Nephron (organoid): ENCODE data around the gene TCEA3.

Experiments used
- H3K27ac Mint-ChIP-seq, 3 experiments: 2 replicates each; pipeline ENCODE4 v1.8.0; 2020; ENCODE audit warnings: mixed read lengths in 3 of 3, mild to moderate bottlenecking in 2 of 3, moderate library complexity in 1 of 3
- H3K27me3 Mint-ChIP-seq: 2 replicates; pipeline ENCODE4 v1.8.0; 2021; ENCODE audit warnings: low read depth, mild to moderate bottlenecking, moderate library complexity, mixed read lengths
- H3K36me3 Mint-ChIP-seq: 2 replicates; pipeline ENCODE4 v1.8.0; 2020; ENCODE audit warnings: low read depth, mixed read lengths
- H3K4me1 Mint-ChIP-seq: 2 replicates; pipeline ENCODE4 v1.8.0; 2020; ENCODE audit warnings: mixed read lengths
- H3K4me3 Mint-ChIP-seq, 3 experiments: 2 replicates each; pipeline ENCODE4 v1.8.0; 2020; ENCODE audit warnings: mild to moderate bottlenecking in 3 of 3, mixed read lengths in 3 of 3, moderate library complexity in 2 of 3
- H3K9me3 Mint-ChIP-seq: 2 replicates; pipeline ENCODE4 v1.8.0; 2020; ENCODE audit warnings: mixed read lengths
- CTCF ChIP-seq, 3 experiments: fragments of 200-600 bp; sonication (generic); IDR thresholded peaks; one replicate each; pipeline ENCODE4 v1.5.0; 2021; ENCODE audit warnings: antibody characterized with exemption in 3 of 3; ENCODE audit not compliant: unreplicated experiment in 3 of 3

The TCEA3 gene

GRCh38 chr1:23367791-23368561 lies 56.6 kb downstream of the TCEA3 start:
- no peak for TF ChIP-seq CTCF (IDR thresholded peaks at IDR 0.05; ENCODE audit: unreplicated experiment in 3 of 3)
- H3K4me3 Mint-ChIP-seq = peak overlapping the region; percentile 89 to 99 (median 99)
- H3K9me3 Mint-ChIP-seq = peaks cover 43% of the 10 kb centered on the region
- peaks cover 41% of the 10 kb centered on the region for H3K4me1 Mint-ChIP-seq
- H3K36me3 Mint-ChIP-seq = peaks cover 62% of the 10 kb centered on the region
- peak overlapping the region; percentile 98 to 99 (median 99) for H3K27ac Mint-ChIP-seq
- peaks cover 2% of the 10 kb centered on the region for H3K27me3 Mint-ChIP-seq

GRCh38 chr1:23367451-23367790 lies 57.1 kb downstream of the TCEA3 start:
- Mint-ChIP-seq H3K27me3 (peaks cover 6% of the 10 kb centered on the region), H3K36me3 (peaks cover 68% of the 10 kb centered on the region), H3K27ac (peak overlapping the region; percentile 91 to 99 (median 98)), H3K4me3 (peak overlapping the region; percentile 89 to 99 (median 99)), H3K9me3 (peaks cover 48% of the 10 kb centered on the region), H3K4me1 (peaks cover 38% of the 10 kb centered on the region)
- no peak for TF ChIP-seq CTCF (IDR thresholded peaks at IDR 0.05; ENCODE audit: unreplicated experiment in 3 of 3)

- H3K27me3 Mint-ChIP-seq = peaks cover 6% of the 10 kb centered on the region
- peaks cover 68% of the 10 kb centered on the region for H3K36me3 Mint-ChIP-seq
- H3K9me3 Mint-ChIP-seq = peaks cover 55% of the 10 kb centered on the region
- H3K4me3 Mint-ChIP-seq = peak overlapping the region; percentile 89 to 99 (median 99)
- TF ChIP-seq CTCF (IDR thresholded peaks at IDR 0.05; ENCODE audit: unreplicated experiment in 3 of 3) = no peak
- peak overlapping the region in 2 of 3 experiments; percentile 22 to 40 for H3K27ac Mint-ChIP-seq
- H3K4me1 Mint-ChIP-seq = peaks cover 29% of the 10 kb centered on the region
Measured at GRCh38 chr1:23366598-23366997, 58.0 kb downstream of the TCEA3 start.

- Mint-ChIP-seq H3K27me3 (peaks cover 6% of the 10 kb centered on the region), H3K4me3 (peak overlapping the region; percentile 89 to 99 (median 99)), H3K9me3 (peaks cover 60% of the 10 kb centered on the region), H3K27ac (peak overlapping the region in 1 of 3 experiments; percentile 22), H3K36me3 (peaks cover 73% of the 10 kb centered on the region), H3K4me1 (peaks cover 25% of the 10 kb centered on the region)
- no peak for TF ChIP-seq CTCF (IDR thresholded peaks at IDR 0.05; ENCODE audit: unreplicated experiment in 3 of 3)
Measured at GRCh38 chr1:23366146-23366545, 58.4 kb downstream of the TCEA3 start.

GRCh38 chr1:23362218-23362713 lies 62.3 kb downstream of the TCEA3 start:
- no peak overlapping the region for H3K27ac Mint-ChIP-seq
- peaks cover 82% of the 10 kb centered on the region for H3K9me3 Mint-ChIP-seq
- TF ChIP-seq CTCF (IDR thresholded peaks at IDR 0.05; ENCODE audit: unreplicated experiment in 3 of 3) = no peak
- peaks cover 6% of the 10 kb centered on the region for H3K27me3 Mint-ChIP-seq
- H3K4me3 Mint-ChIP-seq = no peak overlapping the region
- H3K4me1 Mint-ChIP-seq = peaks cover 6% of the 10 kb centered on the region
- H3K36me3 Mint-ChIP-seq = peaks cover 97% of the 10 kb centered on the region
